ENCODE results near the gene ABCG2. TPM values are rescaled to one million over a fixed set of nuclear protein-coding genes. Genes with fewer than 3 reads are reported as not detected.

ABCG2 gene
- total and polyA plus RNA-seq, 2 of the 4 experiments (the other 2 are of a cell fraction): 0.50 to 1.1 TPM

GRCh38 chr4:88063634-88064296 is 94.7 kb downstream of the ABCG2 start:
- Histone ChIP-seq H4K20me1 (ENCODE audit: insufficient read depth, low read length) (no peaks in the 10 kb centered on the region), H3K4me2 (ENCODE audit: low read depth, low read length) (no peak overlapping the region), H3K36me3 (ENCODE audit: control insufficient read depth, insufficient read depth, low read length) (peaks cover 33% of the 10 kb centered on the region), H2BK20ac (ENCODE audit: low read depth, low read length) (no peak overlapping the region), H3K9me1 (ENCODE audit: insufficient read depth, low read length) (no peaks in the 10 kb centered on the region; the same call in 1 of the 2 replicates), H3K79me1 (ENCODE audit: low read depth in 1 of 2, low read length in 2 of 2) (peaks cover 2 to 3% of the 10 kb centered on the region in 2 experiments; a peak in 1 of 4 replicates), H2AFZ (replicated peaks; ENCODE audit: low read length, poor library complexity) (no peak overlapping the region), H3K9ac (ENCODE audit: low read depth, low read length) (no peak overlapping the region), H3K4me3 (ENCODE audit: insufficient read depth, low read depth, low read length) (no peak overlapping the region), H2BK5ac (ENCODE audit: low read depth, low read length, poor library complexity, severe bottlenecking) (no peak overlapping the region), H2BK120ac (ENCODE audit: low read depth, low read length) (no peak overlapping the region), H3K9me3 (ENCODE audit: control insufficient read depth, insufficient read depth, low read length) (no peaks in the 10 kb centered on the region), H4K5ac (ENCODE audit: low read depth, low read length) (no peak overlapping the region), H4K8ac (ENCODE audit: low read depth in 2 of 2, low read length in 2 of 2) (no peak overlapping the region), H2AK5ac (ENCODE audit: low read depth, low read length) (no peak overlapping the region), H3K4ac (ENCODE audit: low read depth, low read length) (no peak overlapping the region), H4K91ac (ENCODE audit: insufficient read depth, low read depth, low read length) (no peak overlapping the region), H2AK9ac (replicated peaks; ENCODE audit: low read depth, low read length, poor library complexity) (no peak overlapping the region), H3K23ac (ENCODE audit: low read depth, low read length) (no peak overlapping the region), H3K27ac (ENCODE audit: insufficient read depth, low read length) (no peak overlapping the region), H2BK15ac (ENCODE audit: low read depth, low read length) (no peak overlapping the region), H3K4me1 (ENCODE audit: control insufficient read depth, insufficient read depth, low read length) (no peaks in the 10 kb centered on the region), H3K56ac (ENCODE audit: extremely low read depth, insufficient read depth, low read length) (no peak overlapping the region), H3K14ac (replicated peaks; ENCODE audit: low read depth, low read length) (no peak overlapping the region), H3K27me3 (ENCODE audit: control insufficient read depth, insufficient read depth, low read length) (no peaks in the 10 kb centered on the region), H3K18ac (ENCODE audit: low read depth, low read length) (no peak overlapping the region)
- WGBS, 2 experiments (ENCODE audit: extremely low coverage in 2 of 2, insufficient read length in 1 of 2): 100% methylated on average over 1 of the region's 5 CpGs; no CpG with 5 or more reads in 1 of the 2 experiments
- intact Hi-C loops (cut with micrococcal nuclease) (no loop called here), in situ Hi-C loops (cut with MboI; ENCODE audit: low sequenced_read_pairs) (no loop called here), dilution Hi-C loops (cut with HindIII; ENCODE audit: low sequenced_read_pairs, unreplicated experiment) (no loop called here)
- ATAC-seq (ENCODE audit: low read depth) (no peak), DNase-seq (no peak)
- CTCF ChIA-PET: interaction anchor here (1.6 kb wide), 1 partner anchor 8 kb away, joined by 4 read pairs; no protein-coding TSS in a partner anchor
- TF ChIP-seq RCOR1 (IDR thresholded peaks at IDR 0.05; ENCODE audit: insufficient replicate concordance, low read length) (no peak), CEBPB (IDR thresholded peaks at IDR 0.05; ENCODE audit: low read depth, low read length) (peak; percentile 47; the same call in 1 of the 2 replicates)
- no TSS peak for BruUV-seq (replicated peaks)
- POLR2A ChIA-PET (ENCODE audit: unreplicated experiment): no interaction called here

Measured in IMR-90 (cell line).